Endothelial cell of umbilical vein (primary cell): ENCODE measurements around the gene ADAMTSL2. TPM values are rescaled to one million over a fixed set of nuclear protein-coding genes. Genes with fewer than 3 reads are reported as not detected.
"Not testable (repeated sequence)": the region's sequence is repeated elsewhere in the genome, so short reads cannot be mapped to it uniquely, and the experiment has no call there.

Experiments
- BruUV-seq: library from RNA; stranded (reverse); fragments of 400-500 nt; replicated peaks from 2 replicates; lab custom pipeline; 2021; lab: Mats Ljungman, UMichigan
- CTCF ChIA-PET: fragments of 300-600, 350-600 bp; sonication (Branson Sonifier 250); formaldehyde crosslinking; loops from one replicate; lab custom pipeline; 2021; ENCODE audit warnings: antibody characterized with exemption, inconsistent platforms; lab: Charles Lee
- POLR2A ChIA-PET: fragments of 300-600, 350-600 bp; sonication (Branson Sonifier 250); formaldehyde crosslinking; loops from one replicate; lab custom pipeline; 2021; ENCODE audit warnings: antibody characterized with exemption, inconsistent platforms; lab: Charles Lee
- DNase-seq: peaks from one replicate; pipeline ENCODE4 v3.0.0-alpha.2; 2011; ENCODE audit warnings: low read depth, low spot score
- FAIRE-seq: peaks from 2 replicates; lab custom pipeline; 2011; peaks lifted over from hg19 to GRCh38; lab: Jason Lieb, UNC
- H2AFZ ChIP-seq: 2 replicates; pipeline ENCODE4 v1.6.0; 2012; ENCODE audit warnings: low read depth, low read length, control low read depth, inconsistent platforms
- H3K27ac ChIP-seq: 2 replicates; pipeline ENCODE4 v1.5.1; 2011; ENCODE audit warnings: low read depth, mild to moderate bottlenecking, control low read depth, low read length, moderate library complexity; ENCODE audit not compliant: insufficient read depth
- H3K27me3 ChIP-seq, 2 experiments: 2 replicates each; pipeline versions ENCODE4 v1.6.0 to v1.6.1; 2011; ENCODE audit warnings: low read length in 2 of 2, mixed read lengths in 1 of 2; ENCODE audit not compliant: control insufficient read depth in 2 of 2, insufficient read depth in 2 of 2
- H3K36me3 ChIP-seq, 2 experiments: 2 replicates in 1 of 2; 3 replicates in 1 of 2; pipeline ENCODE4 v1.5.1; 2011; ENCODE audit warnings: low read length in 2 of 2, mild to moderate bottlenecking in 1 of 2, moderate library complexity in 1 of 2; ENCODE audit not compliant: control insufficient read depth in 2 of 2, insufficient read depth in 2 of 2; ENCODE audit errors: extremely low read depth in 1 of 2
- H3K4me1 ChIP-seq: 3 replicates; pipeline ENCODE4 v1.5.1; 2011; ENCODE audit warnings: mild to moderate bottlenecking, low read length; ENCODE audit not compliant: control insufficient read depth, insufficient read depth; ENCODE audit errors: extremely low read depth
- H3K4me2 ChIP-seq: 2 replicates; pipeline ENCODE4 v1.6.1; 2011; ENCODE audit warnings: low read length, control low read depth, mixed read lengths; ENCODE audit not compliant: insufficient read depth
- H3K4me3 ChIP-seq, 3 experiments: fragments of 200-600 bp in 1 of 3; sonication (generic), shearing (Covaris generic) in 1 of 3; replicated peaks in 1 of 3; 2 replicates each; pipeline ENCODE4 v1.5.1; 2011 to 2016; ENCODE audit warnings: control low read depth in 3 of 3, low read length in 3 of 3, mild to moderate bottlenecking in 2 of 3, inconsistent platforms in 1 of 3, low read depth in 1 of 3, moderate library complexity in 1 of 3; ENCODE audit not compliant: insufficient read depth in 1 of 3
- H3K79me2 ChIP-seq: 2 replicates; pipeline ENCODE4 v1.6.0; 2012; ENCODE audit warnings: low read length, inconsistent platforms; ENCODE audit not compliant: control insufficient read depth, insufficient read depth
- H3K9ac ChIP-seq: replicated peaks from 2 replicates; pipeline ENCODE3; 2011; ENCODE audit warnings: low read length, control low read depth; ENCODE audit not compliant: insufficient read depth; ENCODE audit errors: extremely low read depth
- H3K9me1 ChIP-seq: replicated peaks from 3 replicates; pipeline ENCODE4 v1.6.0; 2011; ENCODE audit warnings: mild to moderate bottlenecking, low read length; ENCODE audit not compliant: control insufficient read depth, insufficient read depth; ENCODE audit errors: extremely low read depth
- H3K9me3 ChIP-seq: replicated peaks from 2 replicates; pipeline ENCODE4 v1.5.1; 2012; ENCODE audit warnings: low read length, inconsistent platforms; ENCODE audit not compliant: control insufficient read depth, insufficient read depth
- H4K20me1 ChIP-seq: replicated peaks from 2 replicates; pipeline ENCODE3; 2011; ENCODE audit warnings: mild to moderate bottlenecking, low read length; ENCODE audit not compliant: control insufficient read depth, insufficient read depth; ENCODE audit errors: extremely low read depth
- EZH2 ChIP-seq: IDR thresholded peaks from 2 replicates; pipeline ENCODE4 v1.6.1; 2012; ENCODE audit warnings: borderline replicate concordance, low read depth, mild to moderate bottlenecking, moderate library complexity, low read length, inconsistent platforms; ENCODE audit not compliant: severe bottlenecking
- FOS ChIP-seq: IDR thresholded peaks from 2 replicates; pipeline ENCODE4 v1.6.1; 2011; ENCODE audit warnings: mild to moderate bottlenecking, low read length, moderate library complexity, borderline replicate concordance; ENCODE audit not compliant: insufficient read depth
- JUN ChIP-seq: IDR thresholded peaks from 2 replicates; pipeline ENCODE4 v1.6.1; 2011; ENCODE audit warnings: borderline replicate concordance, low read depth; ENCODE audit not compliant: insufficient read length, insufficient read depth
- MYC ChIP-seq: IDR thresholded peaks from one replicate; pipeline ENCODE4 v1.6.1; 2011; ENCODE audit warnings: mild to moderate bottlenecking, low read depth, low read length
- POLR2A ChIP-seq: IDR thresholded peaks from 2 replicates; pipeline ENCODE4 v1.6.1; 2012; ENCODE audit warnings: low read depth, mild to moderate bottlenecking, control low read depth, low read length
- POLR2AphosphoS5 ChIP-seq: IDR thresholded peaks from 2 replicates; pipeline ENCODE4 v1.6.1; 2012; ENCODE audit warnings: low read depth, mild to moderate bottlenecking, control low read depth, low read length, moderate library complexity; ENCODE audit not compliant: insufficient read depth
- dilution Hi-C: fragments of 300-500 bp; cut with MboI; formaldehyde crosslinking; loops from one replicate; pipeline ENCODE4 v1.15.0; 2019; ENCODE audit warnings: low sequenced_read_pairs; ENCODE audit not compliant: extremely low pct_ligation_motif_present
- intact Hi-C: fragments of 100-400 bp; cut with micrococcal nuclease; formaldehyde crosslinking; loops from one replicate; pipeline ENCODE4 v1.10.0; 2022
- polyA plus RNA-seq, 4 experiments: library from polyadenylated mRNA; depleted of rRNA in 3 of 4; stranded (reverse) in 3 of 4; unstranded in 1 of 4; fragments of >200 nt; gene quantifications; 2 replicates each; pipeline versions ENCODE4 v1.2.1 to v1.2.3, GENCODE V29; 2011 to 2012; ENCODE audit warnings: missing spikeins in 1 of 4
- total RNA-seq: library from RNA; stranded (reverse); gene quantifications from 2 replicates; pipeline ENCODE4 v1.2.3, GENCODE V29; 2021
- TF ChIP-seq, protein P1 (sequence below), 2 donors: IDR thresholded peaks; 1 replicate in 1 of 2; 2 replicates in 1 of 2; pipeline ENCODE4 v1.5.1; 2011; ENCODE audit warnings: low read length in 2 of 2, mild to moderate bottlenecking in 2 of 2, moderate library complexity in 2 of 2, control low read depth in 1 of 2, inconsistent platforms in 1 of 2, low read depth in 1 of 2; ENCODE audit not compliant: insufficient read depth in 1 of 2; ENCODE audit errors: extremely low read depth in 1 of 2
- TF ChIP-seq, protein P2 (sequence below): IDR thresholded peaks from 2 replicates; pipeline ENCODE4 v1.6.1; 2011; ENCODE audit not compliant: insufficient read depth, insufficient read length

The ADAMTSL2 gene
- total and polyA plus RNA-seq, 2 donors (not counting 3 experiments of a cell fraction or from before 2014, with no cell fraction given) = not detected

DNA sequence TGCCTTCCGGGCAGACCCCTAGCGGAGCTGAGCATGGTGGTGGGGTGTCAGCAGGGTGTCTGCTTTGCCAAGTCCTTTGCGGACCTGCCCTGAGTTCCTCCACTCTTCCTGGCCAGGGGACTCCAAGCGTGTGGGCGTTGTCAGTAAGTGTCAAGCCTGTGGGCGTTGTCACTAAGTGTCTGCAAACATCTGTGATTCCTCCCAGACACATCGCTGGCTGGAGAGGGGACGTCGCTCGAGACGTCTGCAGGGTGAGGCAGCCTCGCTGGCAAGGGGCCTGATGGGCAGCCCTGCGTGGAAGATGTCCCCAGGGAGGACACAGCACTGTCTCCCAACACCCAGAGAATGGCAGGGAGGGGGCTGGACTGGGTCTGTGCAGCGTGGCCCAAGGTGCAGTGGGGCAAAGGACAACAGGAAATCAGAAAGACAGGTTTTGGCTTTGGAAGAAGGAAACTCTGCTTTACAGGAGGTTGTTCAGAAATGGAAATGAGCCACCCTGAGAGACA is 28.8 kb downstream of the ADAMTSL2 start:
- Histone ChIP-seq H3K4me1 (peaks cover 7% of the 10 kb centered on the region), H3K9me3 (no peaks in the 10 kb centered on the region), H3K36me3 (no peaks in the 10 kb centered on the region), H3K27me3 (no peaks in the 10 kb centered on the region), H3K9ac (no peak overlapping the region), H4K20me1 (no peaks in the 10 kb centered on the region), H3K4me3 (no peak overlapping the region), H3K79me2 (no peaks in the 10 kb centered on the region), H2AFZ (no peak overlapping the region), H3K4me2 (no peak overlapping the region), H3K27ac (no peak overlapping the region), H3K9me1 (no peaks in the 10 kb centered on the region)
- CTCF ChIA-PET = no interaction called here
- FAIRE-seq (no peak), DNase-seq (no peak)
- no TSS peak for BruUV-seq
- TF ChIP-seq JUN = no peak
- TF ChIP-seq, protein P1, sequence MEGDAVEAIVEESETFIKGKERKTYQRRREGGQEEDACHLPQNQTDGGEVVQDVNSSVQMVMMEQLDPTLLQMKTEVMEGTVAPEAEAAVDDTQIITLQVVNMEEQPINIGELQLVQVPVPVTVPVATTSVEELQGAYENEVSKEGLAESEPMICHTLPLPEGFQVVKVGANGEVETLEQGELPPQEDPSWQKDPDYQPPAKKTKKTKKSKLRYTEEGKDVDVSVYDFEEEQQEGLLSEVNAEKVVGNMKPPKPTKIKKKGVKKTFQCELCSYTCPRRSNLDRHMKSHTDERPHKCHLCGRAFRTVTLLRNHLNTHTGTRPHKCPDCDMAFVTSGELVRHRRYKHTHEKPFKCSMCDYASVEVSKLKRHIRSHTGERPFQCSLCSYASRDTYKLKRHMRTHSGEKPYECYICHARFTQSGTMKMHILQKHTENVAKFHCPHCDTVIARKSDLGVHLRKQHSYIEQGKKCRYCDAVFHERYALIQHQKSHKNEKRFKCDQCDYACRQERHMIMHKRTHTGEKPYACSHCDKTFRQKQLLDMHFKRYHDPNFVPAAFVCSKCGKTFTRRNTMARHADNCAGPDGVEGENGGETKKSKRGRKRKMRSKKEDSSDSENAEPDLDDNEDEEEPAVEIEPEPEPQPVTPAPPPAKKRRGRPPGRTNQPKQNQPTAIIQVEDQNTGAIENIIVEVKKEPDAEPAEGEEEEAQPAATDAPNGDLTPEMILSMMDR (IDR thresholded peaks at IDR 0.05; ENCODE audit: extremely low read depth in 1 of 2, insufficient read depth in 1 of 2, low read depth in 1 of 2, low read length in 2 of 2) = no peak
- no peak for TF ChIP-seq POLR2AphosphoS5
- no peak for TF ChIP-seq MYC
- TF ChIP-seq FOS = no peak
- no peak for TF ChIP-seq EZH2
- TF ChIP-seq, protein P2, sequence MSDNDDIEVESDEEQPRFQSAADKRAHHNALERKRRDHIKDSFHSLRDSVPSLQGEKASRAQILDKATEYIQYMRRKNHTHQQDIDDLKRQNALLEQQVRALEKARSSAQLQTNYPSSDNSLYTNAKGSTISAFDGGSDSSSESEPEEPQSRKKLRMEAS = no peak
- TF ChIP-seq POLR2A = no peak
- dilution Hi-C loops = no loop called here
- POLR2A ChIA-PET = no interaction called here
- intact Hi-C loops = no loop called here

DNA sequence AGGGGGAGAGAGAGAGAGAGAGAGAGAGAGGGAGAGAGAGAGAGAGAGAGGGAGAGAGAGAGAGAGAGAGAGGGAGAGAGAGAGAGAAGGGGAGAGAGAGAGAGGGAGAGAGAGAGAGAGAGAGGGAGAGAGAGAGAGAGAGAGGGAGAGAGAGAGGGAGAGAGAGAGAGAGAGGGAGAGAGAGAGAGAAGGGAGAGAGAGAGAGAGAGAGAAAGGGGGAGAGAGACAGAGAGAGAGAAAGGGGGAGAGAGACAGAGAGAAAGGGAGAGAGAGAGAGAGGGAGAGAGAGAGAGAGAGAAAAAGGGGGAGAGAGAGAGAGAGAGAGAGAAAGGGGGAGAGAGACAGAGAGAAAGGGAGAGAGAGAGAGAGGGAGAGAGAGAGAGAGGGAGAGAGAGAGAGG is 29.3 kb downstream of the ADAMTSL2 start:
- H2AFZ ChIP-seq, dilution Hi-C loops, H3K27me3 ChIP-seq, H4K20me1 ChIP-seq, H3K79me2 ChIP-seq, CTCF ChIA-PET, H3K4me3 ChIP-seq, H3K9me3 ChIP-seq, H3K4me2 ChIP-seq, H3K36me3 ChIP-seq, intact Hi-C loops, POLR2A ChIA-PET, H3K9me1 ChIP-seq, H3K27ac ChIP-seq, BruUV-seq, FAIRE-seq, H3K4me1 ChIP-seq, DNase-seq, H3K9ac ChIP-seq: not testable (repeated sequence)
